ENCODE data around the gene STARD13.

DNA sequence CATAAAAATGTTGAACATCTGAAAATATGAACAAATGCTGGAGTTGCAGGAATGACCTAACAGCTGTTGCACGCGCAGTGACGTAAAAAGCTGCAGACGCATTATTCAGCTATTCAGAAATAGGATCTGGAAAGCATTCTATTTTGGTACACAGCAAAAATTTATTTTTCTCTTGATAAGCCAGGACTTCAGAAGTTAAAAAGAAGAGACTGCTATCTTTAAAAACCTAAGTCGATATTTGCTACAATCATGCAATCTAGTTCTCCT lies 36.9 kb upstream of the STARD13 start:
- TF ChIP-seq POLR2AphosphoS5 (IDR thresholded peaks at IDR 0.05), result no peak
- TF ChIP-seq, protein P1, sequence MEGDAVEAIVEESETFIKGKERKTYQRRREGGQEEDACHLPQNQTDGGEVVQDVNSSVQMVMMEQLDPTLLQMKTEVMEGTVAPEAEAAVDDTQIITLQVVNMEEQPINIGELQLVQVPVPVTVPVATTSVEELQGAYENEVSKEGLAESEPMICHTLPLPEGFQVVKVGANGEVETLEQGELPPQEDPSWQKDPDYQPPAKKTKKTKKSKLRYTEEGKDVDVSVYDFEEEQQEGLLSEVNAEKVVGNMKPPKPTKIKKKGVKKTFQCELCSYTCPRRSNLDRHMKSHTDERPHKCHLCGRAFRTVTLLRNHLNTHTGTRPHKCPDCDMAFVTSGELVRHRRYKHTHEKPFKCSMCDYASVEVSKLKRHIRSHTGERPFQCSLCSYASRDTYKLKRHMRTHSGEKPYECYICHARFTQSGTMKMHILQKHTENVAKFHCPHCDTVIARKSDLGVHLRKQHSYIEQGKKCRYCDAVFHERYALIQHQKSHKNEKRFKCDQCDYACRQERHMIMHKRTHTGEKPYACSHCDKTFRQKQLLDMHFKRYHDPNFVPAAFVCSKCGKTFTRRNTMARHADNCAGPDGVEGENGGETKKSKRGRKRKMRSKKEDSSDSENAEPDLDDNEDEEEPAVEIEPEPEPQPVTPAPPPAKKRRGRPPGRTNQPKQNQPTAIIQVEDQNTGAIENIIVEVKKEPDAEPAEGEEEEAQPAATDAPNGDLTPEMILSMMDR (IDR thresholded peaks at IDR 0.05), result no peak
- TF ChIP-seq POLR2A (IDR thresholded peaks at IDR 0.05), result no peak
